ENCODE data around the gene UBL7. TPM values are rescaled to one million over a fixed set of nuclear protein-coding genes. Genes with fewer than 3 reads are reported as not detected.

Gene UBL7
- total and polyA plus RNA-seq, 10 of the 15 experiments (the other 5 are each of a cell fraction or from before 2014, with no cell fraction given), result 25.9 to 145 (median 90.1) TPM

- no peaks in the 10 kb centered on the region for H3K9me3 ChIP-seq (replicated peaks; ENCODE audit: control insufficient read depth, insufficient read depth, low read length)
- peaks cover 19% of the 10 kb centered on the region for H4K20me1 ChIP-seq (ENCODE audit: control insufficient read depth, insufficient read depth)
- in situ Hi-C loops (cut with MboI) (no loop called here), intact Hi-C loops (cut with micrococcal nuclease; ENCODE audit: unreplicated experiment) (loop anchor here (2.0 to 5.0 kb wide), 3 partner anchors 35 to 186 kb away; partner anchors contain the start of genes ARID3B and CLK3)
- ChIA-PET RAD21 (ENCODE audit: unreplicated experiment) (interaction anchor here (0.7 to 24.4 kb wide), 10 partner anchors 8 to 184 kb away, joined by 3 to 496 read pairs (median 4); partner anchors contain the start of genes CLK3 and UBL7), SMC1A (ENCODE audit: uncharacterized antibody, unreplicated experiment) (interaction anchor here (1.0 to 25.4 kb wide), 9 partner anchors 10 to 51 kb away, joined by 3 to 544 read pairs (median 5); no protein-coding TSS in a partner anchor), POLR2A (interaction anchor here (0.6 to 16.6 kb wide), 10 partner anchors 12 to 398 kb away, joined by 3 to 325 read pairs (median 7); no protein-coding TSS in a partner anchor), CTCF (interaction anchor here (0.7 to 22.3 kb wide), 5 partner anchors 8 to 55 kb away, joined by 3 to 655 read pairs (median 48); partner anchors contain the start of genes CYP11A1 and UBL7)
- H3K27ac ChIP-seq (ENCODE audit: control insufficient read depth, insufficient read depth), result peak overlapping the region; percentile 84
- H3K9ac ChIP-seq (ENCODE audit: control insufficient read depth, insufficient read depth, low read length), result peak overlapping the region; percentile 76
- ATAC-seq (peak; percentile 2; the same call in 2 of the 3 replicates), FAIRE-seq (no peak), DNase-seq (ENCODE audit: low read depth, low spot score) (no peak)
- BruUV-seq (replicated peaks), result no TSS peak
- peak overlapping the region; percentile 98 for H3K4me3 ChIP-seq
- peaks cover 8 to 15% of the 10 kb centered on the region in 2 experiments; a peak in 3 of 4 replicates for H3K36me3 ChIP-seq (ENCODE audit: control insufficient read depth in 2 of 2, insufficient read depth in 2 of 2, low read length in 1 of 2)
- no peak overlapping the region for H2AFZ ChIP-seq (ENCODE audit: control insufficient read depth, low read depth, low read length)
- WGBS (ENCODE audit: insufficient coverage, insufficient replicate concordance, low lambda C conversion rate, missing lambda C conversion rate), result under 1% methylated on average over 8 of the region's 8 CpGs
- H3K27me3 ChIP-seq (replicated peaks in 1 of 2; ENCODE audit: control insufficient read depth in 2 of 2, insufficient read depth in 2 of 2, low read length in 1 of 2), result no peaks in the 10 kb centered on the region
- peaks cover 48% of the 10 kb centered on the region for H3K4me1 ChIP-seq (ENCODE audit: control insufficient read depth, insufficient read depth, low read length)
- peaks cover 81% of the 10 kb centered on the region for H3K79me2 ChIP-seq (ENCODE audit: control insufficient read depth, insufficient read depth, low read length)
- peak overlapping the region; percentile 97 for H3K4me2 ChIP-seq (ENCODE audit: control insufficient read depth, insufficient read depth)
- TF ChIP-seq CBX3 (IDR thresholded peaks at IDR 0.05; ENCODE audit: borderline replicate concordance, low read depth) (no peak), POLR2A (IDR thresholded peaks at IDR 0.05; ENCODE audit: low read depth, low read length) (0 out of 2 replicates have a peak, but pooled peaks have one; percentile 26), PKNOX1 (IDR thresholded peaks at IDR 0.05) (peak; percentile 46; the same call in 1 of the 2 replicates), CBFB (IDR thresholded peaks at IDR 0.05; ENCODE audit: low read depth) (no peak), E2F8 (IDR thresholded peaks at IDR 0.05; ENCODE audit: low read depth, partially characterized antibody) (no peak), NFYB (IDR thresholded peaks at IDR 0.05; ENCODE audit: insufficient read depth, low read depth, low read length) (no peak), MXI1 (IDR thresholded peaks at IDR 0.05; ENCODE audit: low read depth, low read length) (no peak), PBX3 (IDR thresholded peaks at IDR 0.05; ENCODE audit: insufficient replicate concordance, low read depth, low read length) (peak; percentile 66), TCF3 (IDR thresholded peaks at IDR 0.05; ENCODE audit: borderline replicate concordance, insufficient read depth, low read depth, low read length) (peak; percentile 96), CHD2 (IDR thresholded peaks at IDR 0.05; ENCODE audit: borderline replicate concordance, low read depth, low read length) (0 out of 2 replicates have a peak, but pooled peaks have one; percentile 8), MTA2 (IDR thresholded peaks at IDR 0.05; ENCODE audit: low read depth) (no peak), NKRF (conservative IDR thresholded peaks at IDR 0.05) (peak; percentile 37; the same call in 1 of the 2 replicates), ASH2L (IDR thresholded peaks at IDR 0.05; ENCODE audit: borderline replicate concordance, low read depth) (no peak), PAX8 (IDR thresholded peaks at IDR 0.05) (no peak), NR2C2 (IDR thresholded peaks at IDR 0.05; ENCODE audit: borderline replicate concordance, control insufficient read depth, insufficient read length, low read depth) (no peak), BHLHE40 (IDR thresholded peaks at IDR 0.05; ENCODE audit: borderline replicate concordance in 1 of 2, low read depth in 2 of 2, low read length in 1 of 2) (no peak)
Measured at GRCh38 chr15:74431645-74432044, 29.3 kb downstream of the UBL7 start.

All from GM12878 (cell line).